Mesendoderm (in vitro differentiated cells): Measurements from ENCODE around the gene KIF23.
"Not testable (repeated sequence)": the region's sequence is repeated elsewhere in the genome, so short reads cannot be mapped to it uniquely, and the experiment has no call there.

Experiments
- DNase-seq: peaks from one replicate; pipeline ENCODE4 v3.0.0; 2013
- H2AK5ac ChIP-seq: 2 replicates; pipeline ENCODE4 v1.6.1; 2013; ENCODE audit warnings: low read length, inconsistent platforms
- H2BK120ac ChIP-seq: 2 replicates; pipeline ENCODE4 v1.6.1; 2013; ENCODE audit warnings: low read depth, mild to moderate bottlenecking, low read length, moderate library complexity, mixed read lengths
- H2BK15ac ChIP-seq: replicated peaks from 2 replicates; pipeline ENCODE4 v1.6.1; 2013; ENCODE audit warnings: low read depth, mild to moderate bottlenecking, moderate library complexity
- H2BK5ac ChIP-seq: 2 replicates; pipeline ENCODE4 v1.6.1; 2013; ENCODE audit warnings: low read length, inconsistent platforms
- H3K18ac ChIP-seq: 2 replicates; pipeline ENCODE4 v1.6.1; 2013; ENCODE audit warnings: mild to moderate bottlenecking, low read length, mixed read lengths
- H3K23ac ChIP-seq: one replicate; pipeline ENCODE4 v1.6.1; 2013; ENCODE audit warnings: low read length
- H3K27ac ChIP-seq: 2 replicates; pipeline ENCODE4 v1.5.1; 2013; ENCODE audit warnings: low read depth, mild to moderate bottlenecking, inconsistent platforms, low read length, moderate library complexity
- H3K27me3 ChIP-seq: 2 replicates; pipeline ENCODE4 v1.6.1; 2013; ENCODE audit warnings: low read length, control low read depth, mild to moderate bottlenecking, inconsistent platforms; ENCODE audit not compliant: insufficient read depth, poor library complexity
- H3K36me3 ChIP-seq: 2 replicates; pipeline ENCODE4 v1.6.1; 2013; ENCODE audit warnings: low read length, inconsistent platforms; ENCODE audit not compliant: control insufficient read depth, insufficient read depth
- H3K4ac ChIP-seq: one replicate; pipeline ENCODE4 v1.6.1; 2013; ENCODE audit warnings: low read depth, mild to moderate bottlenecking, low read length, moderate library complexity
- H3K4me1 ChIP-seq: 2 replicates; pipeline ENCODE4 v1.6.1; 2013; ENCODE audit warnings: low read depth, low read length, inconsistent platforms; ENCODE audit not compliant: control insufficient read depth
- H3K4me2 ChIP-seq: 2 replicates; pipeline ENCODE4 v1.6.1; 2013; ENCODE audit warnings: low read length
- H3K4me3 ChIP-seq: 2 replicates; pipeline ENCODE4 v1.5.1; 2013; ENCODE audit warnings: mild to moderate bottlenecking, low read length
- H3K56ac ChIP-seq: one replicate; pipeline ENCODE4 v1.6.1; 2013; ENCODE audit warnings: low read length
- H3K79me1 ChIP-seq: 2 replicates; pipeline ENCODE4 v1.6.1; 2013; ENCODE audit warnings: low read length, inconsistent platforms
- H3K79me2 ChIP-seq: 2 replicates; pipeline ENCODE4 v1.6.1; 2013; ENCODE audit warnings: mild to moderate bottlenecking, low read length; ENCODE audit not compliant: control insufficient read depth, insufficient read depth
- H3K9ac ChIP-seq: 2 replicates; pipeline ENCODE4 v1.6.1; 2013; ENCODE audit warnings: low read length, inconsistent platforms
- H4K5ac ChIP-seq: one replicate; pipeline ENCODE4 v1.6.1; 2013; ENCODE audit warnings: low read length
- H4K8ac ChIP-seq: one replicate; pipeline ENCODE4 v1.6.1; 2013; ENCODE audit warnings: low read depth, mild to moderate bottlenecking, control low read depth, low read length, moderate library complexity
- WGBS: extraction: QIAGEN DNeasy Blood & Tissue Kit; methylation state at CpG from one replicate; pipeline ENCODE4 v1.1.7; 2013; ENCODE audit warnings: low lambda C conversion rate, missing lambda C conversion rate; ENCODE audit not compliant: insufficient coverage; ENCODE audit errors: extremely low coverage; 5-methylcytosine and 5-hydroxymethylcytosine counted together

The KIF23 gene

GRCh38 chr15:69439623-69440022, 25.5 kb downstream of the KIF23 start:
- H2BK5ac ChIP-seq = no peak overlapping the region
- H3K27ac ChIP-seq = no peak overlapping the region
- H3K18ac ChIP-seq = no peak overlapping the region
- H3K4me3 ChIP-seq = no peak overlapping the region
- H3K4me1 ChIP-seq = no peaks in the 10 kb centered on the region
- no CpG with 5 or more reads among the region's 4 CpGs for WGBS
- no peak overlapping the region for H2BK120ac ChIP-seq
- H3K9ac ChIP-seq = no peak overlapping the region
- H3K4me2 ChIP-seq = no peak overlapping the region
- H3K79me1 ChIP-seq = peaks cover under 1% of the 10 kb centered on the region
- peaks cover 12% of the 10 kb centered on the region for H3K36me3 ChIP-seq
- no peak overlapping the region for H3K23ac ChIP-seq
- no peak overlapping the region for H3K4ac ChIP-seq
- H3K56ac ChIP-seq = no peak overlapping the region
- no peak overlapping the region for H2BK15ac ChIP-seq
- H3K27me3 ChIP-seq = no peaks in the 10 kb centered on the region
- no peak overlapping the region for H4K5ac ChIP-seq
- no peaks in the 10 kb centered on the region for H3K79me2 ChIP-seq
- H4K8ac ChIP-seq = no peak overlapping the region
- DNase-seq = no peak
- no peak overlapping the region for H2AK5ac ChIP-seq

GRCh38 chr15:69443032-69443611, 29.0 kb downstream of the KIF23 start:
- no peak overlapping the region for H3K4me3 ChIP-seq
- H3K9ac ChIP-seq = no peak overlapping the region
- H3K27me3 ChIP-seq = peaks cover 2% of the 10 kb centered on the region
- H4K5ac ChIP-seq = no peak overlapping the region
- no peak overlapping the region for H2BK5ac ChIP-seq
- no peak overlapping the region for H3K4ac ChIP-seq
- no peak overlapping the region for H3K18ac ChIP-seq
- no peak overlapping the region for H2BK120ac ChIP-seq
- no peak for DNase-seq
- H3K4me2 ChIP-seq = no peak overlapping the region
- no peak overlapping the region for H4K8ac ChIP-seq
- no peak overlapping the region for H2BK15ac ChIP-seq
- H3K27ac ChIP-seq = no peak overlapping the region
- H3K56ac ChIP-seq = no peak overlapping the region
- H3K36me3 ChIP-seq = peaks cover 22% of the 10 kb centered on the region
- no peak overlapping the region for H3K23ac ChIP-seq
- H3K79me2 ChIP-seq = no peaks in the 10 kb centered on the region
- H3K79me1 ChIP-seq = peaks cover 2% of the 10 kb centered on the region
- WGBS = no CpG with 5 or more reads among the region's 5 CpGs
- H2AK5ac ChIP-seq = no peak overlapping the region
- H3K4me1 ChIP-seq = no peaks in the 10 kb centered on the region

GRCh38 chr15:69444686-69445085, 30.5 kb downstream of the KIF23 start:
- WGBS = no CpG with 5 or more reads among the region's 7 CpGs
- H3K4ac ChIP-seq = no peak overlapping the region
- peaks cover 2% of the 10 kb centered on the region for H3K79me1 ChIP-seq
- peaks cover 22% of the 10 kb centered on the region for H3K36me3 ChIP-seq
- H2BK15ac ChIP-seq = no peak overlapping the region
- no peak for DNase-seq
- no peak overlapping the region for H2BK120ac ChIP-seq
- H3K9ac ChIP-seq = no peak overlapping the region
- H4K5ac ChIP-seq = no peak overlapping the region
- H3K23ac ChIP-seq = no peak overlapping the region
- H3K27me3 ChIP-seq = peaks cover 2% of the 10 kb centered on the region
- H3K79me2 ChIP-seq = no peaks in the 10 kb centered on the region
- H3K4me1 ChIP-seq = no peaks in the 10 kb centered on the region
- H4K8ac ChIP-seq = no peak overlapping the region
- no peak overlapping the region for H3K18ac ChIP-seq
- H3K4me2 ChIP-seq = no peak overlapping the region
- no peak overlapping the region for H3K56ac ChIP-seq
- no peak overlapping the region for H2BK5ac ChIP-seq
- no peak overlapping the region for H2AK5ac ChIP-seq
- no peak overlapping the region for H3K27ac ChIP-seq
- no peak overlapping the region for H3K4me3 ChIP-seq

GRCh38 chr15:69446953-69447352, 32.8 kb downstream of the KIF23 start:
- no peak for DNase-seq
- Histone ChIP-seq H2BK120ac (no peak overlapping the region), H3K27me3 (peaks cover 2% of the 10 kb centered on the region), H3K79me2 (no peaks in the 10 kb centered on the region), H3K9ac (no peak overlapping the region), H3K4me3 (no peak overlapping the region), H2AK5ac (no peak overlapping the region), H3K56ac (no peak overlapping the region), H2BK5ac (no peak overlapping the region), H3K23ac (no peak overlapping the region), H3K36me3 (peaks cover 12% of the 10 kb centered on the region), H3K79me1 (peaks cover 2% of the 10 kb centered on the region), H3K4ac (no peak overlapping the region), H4K8ac (no peak overlapping the region), H4K5ac (no peak overlapping the region), H2BK15ac (no peak overlapping the region), H3K27ac (no peak overlapping the region), H3K4me2 (no peak overlapping the region), H3K4me1 (no peaks in the 10 kb centered on the region), H3K18ac (no peak overlapping the region)
- WGBS = no CpG with 5 or more reads among the region's 2 CpGs

GRCh38 chr15:69450221-69450620, 36.1 kb downstream of the KIF23 start:
- not testable (repeated sequence) for H3K4me1 ChIP-seq, H2BK120ac ChIP-seq, H3K23ac ChIP-seq, H3K4me2 ChIP-seq, H3K18ac ChIP-seq, H3K27me3 ChIP-seq, H4K5ac ChIP-seq, H2BK15ac ChIP-seq, H3K56ac ChIP-seq, H4K8ac ChIP-seq, H3K4ac ChIP-seq, H3K4me3 ChIP-seq, H3K79me1 ChIP-seq, H3K9ac ChIP-seq, H3K27ac ChIP-seq, H2BK5ac ChIP-seq, DNase-seq, H2AK5ac ChIP-seq
- no CpG with 5 or more reads among the region's 4 CpGs for WGBS
- Histone ChIP-seq H3K36me3 (peaks cover 12% of the 10 kb centered on the region), H3K79me2 (peaks cover 23% of the 10 kb centered on the region)
